HG03066 (cell line): ENCODE results near the gene PIK3R2.
"Not testable (repeated sequence)": the region's sequence is repeated elsewhere in the genome, so short reads cannot be mapped to it uniquely, and the experiment has no call there.

Experiments used
- ATAC-seq: cut with Tn5 transposase; IDR thresholded peaks from one replicate; pipeline ENCODE4 v1.9.1; 2021; ENCODE audit warnings: low read depth; ENCODE audit not compliant: unreplicated experiment

Gene PIK3R2

GRCh38 chr19:18152817-18153555 is at the start of gene PIK3R2:
PIK3R2 (plus strand) TSS chr19:18153163; CDS start chr19:18155880, 2,717 bp downstream.
- ATAC-seq = peak; percentile 65

- ATAC-seq = no peak
These were observed 48.2 kb upstream of the PIK3R2 start for GRCh38 chr19:18104793-18105131.

- ATAC-seq = not testable (repeated sequence)
These were observed 47.7 kb upstream of the PIK3R2 start for GRCh38 chr19:18105259-18105658.

GRCh38 chr19:18107235-18107634 is 45.7 kb upstream of the PIK3R2 start:
- ATAC-seq = no peak

GRCh38 chr19:18108897-18109296 is 44.1 kb upstream of the PIK3R2 start:
- ATAC-seq = no peak

GRCh38 chr19:18109341-18109732 is 43.6 kb upstream of the PIK3R2 start:
- ATAC-seq = no peak

GRCh38 chr19:18109733-18110608 is 43.0 kb upstream of the PIK3R2 start:
- ATAC-seq = no peak

- ATAC-seq = no peak
These were observed 42.2 kb upstream of the PIK3R2 start for GRCh38 chr19:18110609-18111232.

- ATAC-seq = no peak
These were observed 39.9 kb upstream of the PIK3R2 start for GRCh38 chr19:18112989-18113478.

GRCh38 chr19:18113827-18114226 is 39.1 kb upstream of the PIK3R2 start:
- no peak for ATAC-seq

- no peak for ATAC-seq
These were observed 38.5 kb upstream of the PIK3R2 start for GRCh38 chr19:18114483-18114882.

GRCh38 chr19:18117364-18117691 is 35.6 kb upstream of the PIK3R2 start:
- ATAC-seq = no peak

GRCh38 chr19:18117692-18118378 is 35.1 kb upstream of the PIK3R2 start:
- peak; percentile 77 for ATAC-seq

GRCh38 chr19:18118420-18119012 is 34.4 kb upstream of the PIK3R2 start:
- ATAC-seq = no peak

GRCh38 chr19:18119013-18119716 is 33.8 kb upstream of the PIK3R2 start:
- no peak for ATAC-seq

GRCh38 chr19:18119717-18120105 is 33.3 kb upstream of the PIK3R2 start:
- ATAC-seq = no peak

- ATAC-seq = no peak
These were observed 32.8 kb upstream of the PIK3R2 start for GRCh38 chr19:18120127-18120526.

GRCh38 chr19:18121166-18121565 is 31.8 kb upstream of the PIK3R2 start:
- no peak for ATAC-seq

GRCh38 chr19:18122424-18122823 is 30.5 kb upstream of the PIK3R2 start:
- ATAC-seq = no peak
